HG02885 (cell line): Measurements from ENCODE around the gene IZUMO2.
"Not testable (repeated sequence)": the region's sequence is repeated elsewhere in the genome, so short reads cannot be mapped to it uniquely, and the experiment has no call there.

Experiments
- ATAC-seq: cut with Tn5 transposase; IDR thresholded peaks from one replicate; pipeline ENCODE4 v1.9.1; 2021; ENCODE audit warnings: mild to moderate bottlenecking; ENCODE audit not compliant: unreplicated experiment, poor library complexity

Gene IZUMO2

DNA sequence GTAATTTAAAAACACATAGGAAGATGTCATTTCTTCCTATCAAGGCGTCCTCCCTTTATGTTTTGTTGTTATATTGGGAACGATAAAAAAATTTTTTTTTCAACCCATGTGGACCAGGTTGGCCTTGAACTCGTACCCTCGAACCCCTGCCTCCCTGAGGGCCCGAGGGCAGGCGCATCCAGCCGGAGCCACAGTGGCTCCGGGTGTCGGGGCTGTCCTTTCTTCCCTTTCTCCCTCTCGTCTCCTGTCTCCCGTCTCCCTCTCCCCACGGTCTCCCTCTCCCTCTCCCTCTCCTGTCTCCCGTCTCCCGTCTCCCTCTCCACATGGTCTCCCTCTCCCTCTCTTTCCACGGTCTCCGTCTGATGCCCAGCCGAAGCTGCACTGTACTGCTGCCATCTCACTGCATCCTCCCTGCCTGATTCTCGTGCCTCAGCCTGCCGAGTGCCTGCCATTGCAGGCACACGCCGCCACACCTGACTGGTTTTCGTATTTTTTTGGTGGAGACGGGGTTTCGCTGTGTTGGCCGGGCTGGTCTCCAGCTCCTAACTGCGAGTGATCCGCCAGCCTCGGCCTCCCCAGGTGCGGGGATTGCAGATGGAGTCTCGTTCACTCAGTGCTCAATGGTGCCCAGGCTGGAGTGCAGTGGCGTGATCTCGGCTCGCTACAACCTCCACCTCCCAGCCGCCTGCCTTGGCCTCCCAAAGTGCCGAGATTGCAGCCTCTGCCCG, 22.8 kb downstream of the IZUMO2 start:
- not testable (repeated sequence) for ATAC-seq

DNA sequence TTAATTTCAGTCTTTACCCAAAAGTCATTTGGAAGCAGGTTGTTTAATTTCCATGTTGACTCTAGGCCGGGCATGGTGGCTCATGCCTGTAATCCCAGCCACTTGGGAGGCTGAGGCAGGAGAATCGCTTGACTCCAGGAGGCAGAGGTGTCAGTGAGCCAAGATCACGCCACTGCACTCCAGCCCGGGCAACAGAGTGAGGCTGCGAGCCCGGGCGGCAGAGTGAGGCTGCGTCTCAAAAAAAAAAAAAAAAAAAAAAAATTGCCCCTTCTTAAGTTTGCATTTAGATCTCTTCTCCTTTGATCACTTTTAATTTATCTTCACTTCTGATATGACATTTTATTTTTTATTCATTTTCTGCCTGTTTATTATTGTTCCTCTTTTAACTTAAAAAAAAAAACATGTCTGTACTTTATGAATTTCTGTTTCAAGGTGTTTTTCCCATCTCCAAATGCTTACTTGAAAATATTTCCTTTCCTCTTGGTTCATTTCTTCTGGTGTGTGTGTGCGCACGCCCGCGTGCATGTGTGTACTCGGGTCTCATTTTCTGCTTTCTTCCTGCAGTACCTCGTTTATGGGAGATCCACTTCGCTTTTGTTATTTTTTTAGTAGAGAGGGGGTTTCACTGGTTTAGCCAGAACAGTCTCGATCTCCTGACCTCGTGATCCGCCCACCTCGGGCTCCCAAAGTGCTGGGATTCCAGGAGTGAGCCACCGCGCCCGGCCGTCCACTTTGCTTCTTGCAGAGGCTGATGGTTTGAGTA, 26.3 kb downstream of the IZUMO2 start:
- not testable (repeated sequence) for ATAC-seq

- ATAC-seq: not testable (repeated sequence)
Measured at GRCh38 chr19:50135856-50136602, 27.1 kb downstream of the IZUMO2 start.

GRCh38 chr19:50134777-50135719, 28.0 kb downstream of the IZUMO2 start:
- not testable (repeated sequence) for ATAC-seq

- ATAC-seq: not testable (repeated sequence)
Measured at GRCh38 chr19:50133518-50134492, 29.3 kb downstream of the IZUMO2 start.

DNA sequence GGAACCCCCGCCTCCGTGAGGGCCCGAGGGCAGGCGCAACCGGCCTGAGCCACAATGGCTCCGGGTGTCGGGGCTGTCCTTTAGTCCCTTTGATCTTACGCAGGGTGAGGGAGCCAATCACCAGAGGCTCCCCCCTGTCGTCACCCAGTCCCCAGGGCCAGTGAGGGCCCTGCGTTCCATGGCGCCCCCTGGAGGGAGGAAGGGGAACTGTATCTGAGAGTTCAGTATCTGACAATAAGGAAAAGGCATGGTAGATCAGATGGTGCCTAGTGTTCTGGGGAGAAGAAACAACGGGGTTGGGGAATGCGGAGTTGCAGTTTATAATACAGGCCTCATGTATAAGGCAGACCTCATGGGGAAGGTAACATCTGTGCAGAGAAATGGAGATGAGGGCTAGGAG, 59.1 kb downstream of the IZUMO2 start:
- ATAC-seq: not testable (repeated sequence)

DNA sequence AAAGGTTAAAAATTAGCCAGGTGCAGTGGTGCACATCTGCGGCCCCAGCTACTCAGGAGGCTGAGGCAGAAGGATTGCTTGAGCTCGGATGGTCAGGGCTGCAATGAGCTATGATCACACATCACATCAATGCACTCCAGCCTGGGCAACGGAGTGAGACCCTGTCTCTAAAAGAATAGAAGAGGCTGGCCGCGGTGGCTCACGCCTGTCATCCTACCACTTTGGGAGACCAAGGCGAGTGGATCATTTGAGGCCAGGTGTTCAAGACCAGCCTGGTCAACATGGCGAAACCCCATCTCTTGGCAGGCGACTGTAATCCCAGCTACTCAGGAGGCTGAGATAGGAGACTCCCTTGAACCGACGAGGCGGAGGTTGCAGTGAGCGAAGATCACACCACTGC, 59.7 kb downstream of the IZUMO2 start:
- not testable (repeated sequence) for ATAC-seq
